ENCODE measurements around the gene CFAP61.

GRCh38 chr20:20216941-20217340 is 164.6 kb downstream of the CFAP61 start:
- TF ChIP-seq CTCF (IDR thresholded peaks at IDR 0.05) (no peak), NR1H2 (CRISPR knock-in tag; IDR thresholded peaks at IDR 0.05) (no peak), GABPB1 (CRISPR knock-in tag; IDR thresholded peaks at IDR 0.05) (no peak), CREB1 (CRISPR knock-in tag; IDR thresholded peaks at IDR 0.05) (no peak), TEAD4 (CRISPR knock-in tag; IDR thresholded peaks at IDR 0.05) (no peak), E2F1 (CRISPR knock-in tag; IDR thresholded peaks at IDR 0.05) (no peak)
